MM.1S (cell line): ENCODE results near the gene RAVER2.
"Not testable (repeated sequence)": the region's sequence is repeated elsewhere in the genome, so short reads cannot be mapped to it uniquely, and the experiment has no call there.

Source experiments
- DNase-seq: peaks from one replicate; pipeline ENCODE4 v3.0.0-alpha.2; 2015
- H2AFZ ChIP-seq: fragments of 300-600 bp; sonication (generic); 2 replicates; pipeline ENCODE4 v1.6.0; 2016; ENCODE audit warnings: antibody characterized with exemption, low read length
- H3F3A ChIP-seq: fragments of 300-600 bp; sonication (generic); 2 replicates; pipeline ENCODE4 v1.6.1; 2016; ENCODE audit warnings: mild to moderate bottlenecking, antibody characterized with exemption, low read length, moderate library complexity, mixed read lengths; ENCODE audit not compliant: insufficient read depth
- H3K27ac ChIP-seq: fragments of 300-600 bp; sonication (generic); 2 replicates; pipeline ENCODE4 v1.5.1; 2016; ENCODE audit warnings: mild to moderate bottlenecking, low read length
- H3K27me3 ChIP-seq: fragments of 300-600 bp; sonication (generic); replicated peaks from 2 replicates; pipeline ENCODE4 v1.6.0; 2016; ENCODE audit warnings: low read length; ENCODE audit not compliant: insufficient read depth
- H3K36me3 ChIP-seq: fragments of 300-600 bp; sonication (generic); replicated peaks from 2 replicates; pipeline ENCODE4 v1.6.1; 2016; ENCODE audit warnings: mild to moderate bottlenecking, low read length, mixed read lengths; ENCODE audit not compliant: insufficient read depth
- H3K4me1 ChIP-seq: fragments of 300-600 bp; sonication (generic); 2 replicates; pipeline ENCODE4 v1.6.1; 2016; ENCODE audit warnings: low read length, mixed read lengths
- H3K4me2 ChIP-seq: fragments of 300-600 bp; sonication (generic); 2 replicates; pipeline ENCODE4 v1.6.0; 2016; ENCODE audit warnings: low read depth, low read length
- H3K4me3 ChIP-seq: fragments of 300-600 bp; sonication (generic); 2 replicates; pipeline ENCODE4 v1.5.1; 2016; ENCODE audit warnings: low read length, mixed read lengths
- H3K79me2 ChIP-seq: fragments of 300-600 bp; sonication (generic); 2 replicates; pipeline ENCODE4 v1.6.1; 2016; ENCODE audit warnings: mixed run types, low read length, mixed read lengths
- H3K9ac ChIP-seq: fragments of 300-600 bp; sonication (generic); 2 replicates; pipeline ENCODE4 v1.6.1; 2016; ENCODE audit warnings: low read length, mixed read lengths
- H3K9me2 ChIP-seq: fragments of 300-600 bp; sonication (generic); replicated peaks from 2 replicates; pipeline ENCODE4 v1.6.1; 2016; ENCODE audit warnings: mild to moderate bottlenecking, low read length, mixed read lengths; ENCODE audit not compliant: insufficient read depth
- H3K9me3 ChIP-seq: fragments of 300-600 bp; sonication (generic); replicated peaks from 2 replicates; pipeline ENCODE4 v1.6.1; 2016; ENCODE audit warnings: mild to moderate bottlenecking, low read length, mixed read lengths; ENCODE audit not compliant: insufficient read depth
- H4K20me1 ChIP-seq: fragments of 300-600 bp; sonication (generic); 2 replicates; pipeline ENCODE4 v1.6.1; 2016; ENCODE audit warnings: mild to moderate bottlenecking, low read length, moderate library complexity, mixed read lengths; ENCODE audit not compliant: insufficient read depth
- EZH2 ChIP-seq: fragments of 300-600 bp; sonication (generic); optimal IDR thresholded peaks from 2 replicates; pipeline ENCODE3; 2017; ENCODE audit warnings: low read depth, mild to moderate bottlenecking, antibody characterized with exemption, low read length, mixed read lengths
- EZH2phosphoT487 ChIP-seq: fragments of 300-600 bp; sonication (generic); IDR thresholded peaks from 2 replicates; pipeline ENCODE4 v1.6.1; 2018; ENCODE audit warnings: antibody characterized with exemption, low read length
- TF ChIP-seq, protein P1 (sequence below): fragments of 300-600 bp; sonication (generic); IDR thresholded peaks from 2 replicates; pipeline ENCODE4 v1.5.1; 2016; ENCODE audit warnings: antibody characterized with exemption, low read length, mixed read lengths

RAVER2 gene

DNA sequence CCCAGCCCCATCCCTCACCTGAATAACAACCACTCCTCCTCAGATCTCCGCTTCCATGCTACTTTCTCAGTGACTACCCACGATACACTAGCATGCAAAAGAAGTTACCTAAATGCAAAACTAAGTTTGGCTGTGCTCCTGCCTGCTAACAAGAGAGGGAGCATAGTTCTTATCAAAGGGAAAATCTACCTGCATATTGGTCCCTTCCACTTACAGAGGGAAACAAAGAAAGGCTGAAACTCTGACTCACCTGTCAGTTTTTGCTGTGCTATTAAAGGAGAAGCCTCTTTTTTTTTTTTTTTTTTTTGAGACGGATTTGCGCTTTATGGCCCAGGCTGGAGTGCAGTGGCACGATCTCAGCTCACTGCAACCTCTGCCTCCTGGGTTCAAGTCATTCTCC, 43.8 kb upstream of the RAVER2 start:
- H3F3A ChIP-seq: no peaks in the 10 kb centered on the region
- H2AFZ ChIP-seq: no peak overlapping the region
- H3K27ac ChIP-seq: no peak overlapping the region
- no peaks in the 10 kb centered on the region for H3K79me2 ChIP-seq
- no peaks in the 10 kb centered on the region for H3K36me3 ChIP-seq
- no peaks in the 10 kb centered on the region for H3K9me3 ChIP-seq
- no peaks in the 10 kb centered on the region for H3K4me1 ChIP-seq
- H4K20me1 ChIP-seq: no peaks in the 10 kb centered on the region
- H3K4me2 ChIP-seq: no peak overlapping the region
- H3K9me2 ChIP-seq: no peaks in the 10 kb centered on the region
- no peak for DNase-seq
- H3K9ac ChIP-seq: no peak overlapping the region
- TF ChIP-seq EZH2: no peak
- no peak for TF ChIP-seq EZH2phosphoT487
- TF ChIP-seq, protein P1, sequence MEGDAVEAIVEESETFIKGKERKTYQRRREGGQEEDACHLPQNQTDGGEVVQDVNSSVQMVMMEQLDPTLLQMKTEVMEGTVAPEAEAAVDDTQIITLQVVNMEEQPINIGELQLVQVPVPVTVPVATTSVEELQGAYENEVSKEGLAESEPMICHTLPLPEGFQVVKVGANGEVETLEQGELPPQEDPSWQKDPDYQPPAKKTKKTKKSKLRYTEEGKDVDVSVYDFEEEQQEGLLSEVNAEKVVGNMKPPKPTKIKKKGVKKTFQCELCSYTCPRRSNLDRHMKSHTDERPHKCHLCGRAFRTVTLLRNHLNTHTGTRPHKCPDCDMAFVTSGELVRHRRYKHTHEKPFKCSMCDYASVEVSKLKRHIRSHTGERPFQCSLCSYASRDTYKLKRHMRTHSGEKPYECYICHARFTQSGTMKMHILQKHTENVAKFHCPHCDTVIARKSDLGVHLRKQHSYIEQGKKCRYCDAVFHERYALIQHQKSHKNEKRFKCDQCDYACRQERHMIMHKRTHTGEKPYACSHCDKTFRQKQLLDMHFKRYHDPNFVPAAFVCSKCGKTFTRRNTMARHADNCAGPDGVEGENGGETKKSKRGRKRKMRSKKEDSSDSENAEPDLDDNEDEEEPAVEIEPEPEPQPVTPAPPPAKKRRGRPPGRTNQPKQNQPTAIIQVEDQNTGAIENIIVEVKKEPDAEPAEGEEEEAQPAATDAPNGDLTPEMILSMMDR: no peak
- no peak overlapping the region for H3K4me3 ChIP-seq
- no peaks in the 10 kb centered on the region for H3K27me3 ChIP-seq

DNA sequence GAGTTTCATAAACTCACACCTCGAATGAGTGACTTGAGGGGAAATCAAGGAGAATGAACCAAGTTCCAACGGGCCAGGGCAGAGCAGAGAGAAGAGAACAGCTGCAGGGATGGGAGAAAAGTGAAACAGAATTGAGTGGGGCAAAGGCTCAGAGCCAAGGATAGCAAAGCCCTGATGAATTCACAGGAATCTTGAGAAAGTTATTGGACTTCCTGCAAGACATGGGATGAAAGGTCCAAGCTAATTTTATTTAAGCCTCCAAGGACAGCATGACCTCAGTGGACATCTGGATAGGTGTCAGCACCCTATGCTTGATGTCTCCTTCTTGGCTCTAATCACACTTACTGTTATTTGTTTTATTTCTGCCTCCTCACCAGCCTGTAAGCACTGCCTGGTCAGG, 43.0 kb upstream of the RAVER2 start:
- H3K4me2 ChIP-seq: no peak overlapping the region
- no peaks in the 10 kb centered on the region for H3K9me2 ChIP-seq
- no peak for TF ChIP-seq EZH2phosphoT487
- TF ChIP-seq, protein P1: no peak
- no peak for TF ChIP-seq EZH2
- no peaks in the 10 kb centered on the region for H3K79me2 ChIP-seq
- no peak overlapping the region for H3K27ac ChIP-seq
- DNase-seq: no peak
- no peak overlapping the region for H3K9ac ChIP-seq
- no peaks in the 10 kb centered on the region for H3K9me3 ChIP-seq
- no peaks in the 10 kb centered on the region for H3F3A ChIP-seq
- H2AFZ ChIP-seq: no peak overlapping the region
- H4K20me1 ChIP-seq: no peaks in the 10 kb centered on the region
- no peak overlapping the region for H3K4me3 ChIP-seq
- no peaks in the 10 kb centered on the region for H3K27me3 ChIP-seq
- no peaks in the 10 kb centered on the region for H3K36me3 ChIP-seq
- no peaks in the 10 kb centered on the region for H3K4me1 ChIP-seq

DNA sequence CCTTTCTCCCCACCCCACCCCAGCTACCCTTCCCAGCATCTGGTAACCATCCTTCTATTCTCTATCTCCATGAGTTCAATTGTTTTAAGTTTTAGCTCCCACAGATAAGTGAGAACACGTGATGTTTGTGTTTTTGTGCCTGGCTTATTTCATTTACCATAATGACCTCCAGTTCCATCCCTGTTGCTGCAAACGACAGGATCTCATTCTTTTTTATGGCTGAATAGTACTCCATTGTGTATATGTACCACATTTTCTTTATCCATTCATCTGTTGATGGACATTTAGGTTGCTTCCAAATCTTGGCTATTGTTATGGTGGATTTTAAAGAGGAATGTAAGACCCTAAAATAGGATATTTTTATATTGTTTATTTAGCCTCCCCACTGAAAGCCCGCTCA, 42.2 kb upstream of the RAVER2 start:
- H3F3A ChIP-seq, H3K27ac ChIP-seq, H4K20me1 ChIP-seq, H3K79me2 ChIP-seq, H3K9me2 ChIP-seq, H3K36me3 ChIP-seq, H3K27me3 ChIP-seq, H3K9ac ChIP-seq, DNase-seq, H2AFZ ChIP-seq, H3K4me3 ChIP-seq, H3K4me1 ChIP-seq, H3K9me3 ChIP-seq, H3K4me2 ChIP-seq: not testable (repeated sequence)

DNA sequence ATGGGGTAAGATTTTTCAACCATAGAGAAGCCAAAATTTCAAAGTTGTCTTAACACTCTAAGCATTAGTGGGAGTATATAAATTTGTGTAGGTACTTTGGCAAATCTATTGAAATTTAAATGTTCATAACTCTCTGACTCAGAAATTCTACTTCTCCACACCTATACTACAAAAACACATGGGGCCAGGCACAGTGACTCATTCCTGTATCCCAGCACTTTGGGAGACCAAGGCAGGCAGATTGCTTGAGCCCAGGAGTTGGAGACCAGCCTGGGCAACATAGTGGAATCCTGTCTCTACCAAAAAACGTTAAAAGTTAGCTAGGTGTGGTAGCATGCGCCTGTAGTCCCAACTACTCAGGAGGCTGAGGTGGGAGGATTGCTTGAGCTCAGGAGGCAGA, 41.3 kb upstream of the RAVER2 start:
- Histone ChIP-seq H3K79me2 (no peaks in the 10 kb centered on the region), H3K4me1 (no peaks in the 10 kb centered on the region), H4K20me1 (no peaks in the 10 kb centered on the region), H3K9me3 (no peaks in the 10 kb centered on the region), H3K4me2 (no peak overlapping the region), H3K9ac (no peak overlapping the region), H3K9me2 (no peaks in the 10 kb centered on the region), H3K4me3 (no peak overlapping the region), H3K27me3 (no peaks in the 10 kb centered on the region), H3K27ac (no peak overlapping the region), H2AFZ (no peak overlapping the region), H3K36me3 (no peaks in the 10 kb centered on the region), H3F3A (no peaks in the 10 kb centered on the region)
- TF ChIP-seq, protein P1: no peak
- TF ChIP-seq EZH2 (no peak), EZH2phosphoT487 (no peak)
- no peak for DNase-seq
